B cell (primary cell): Measurements from ENCODE around the gene CASK. TPM values are rescaled to one million over a fixed set of nuclear protein-coding genes. Genes with fewer than 3 reads are reported as not detected.

ENCODE experiments used
- ATAC-seq: fragments of 200-7000 bp; cut with Tn5 transposase; one replicate; pipeline ENCODE4 v1.10.0; 2021; ENCODE audit warnings: low read depth, mild to moderate bottlenecking, moderate number of reproducible peaks, moderate library complexity
- CTCF ChIA-PET: fragments of 350-600 bp; sonication (Branson Sonifier 250); formaldehyde crosslinking; loops from one replicate; lab custom pipeline; 2021; ENCODE audit warnings: antibody characterized with exemption, inconsistent platforms; lab: Charles Lee
- POLR2A ChIA-PET: fragments of 350-600 bp; sonication (Branson Sonifier 250); formaldehyde crosslinking; loops from one replicate; lab custom pipeline; 2021; ENCODE audit warnings: antibody characterized with exemption; lab: Charles Lee
- DNase-seq: peaks from one replicate; pipeline ENCODE4 v3.0.0; 2013
- H2AFZ ChIP-seq: 2 replicates; pipeline ENCODE4 v1.6.1; 2012; ENCODE audit warnings: mild to moderate bottlenecking, low read depth, low read length; ENCODE audit not compliant: insufficient read depth, poor library complexity, severe bottlenecking
- H3K27ac ChIP-seq, 2 donors: 1 replicate in 1 of 2; 2 replicates in 1 of 2; pipeline ENCODE4 v1.5.1; 2012 to 2013; ENCODE audit warnings: low read length in 2 of 2, mild to moderate bottlenecking in 2 of 2, moderate library complexity in 1 of 2
- H3K27me3 ChIP-seq, 4 experiments: fragments of 200-600 bp in 1 of 4; sonication (generic) in 1 of 4; replicated peaks in 1 of 4; 1 replicate in 2 of 4; 2 replicates in 2 of 4; pipeline versions ENCODE4 v1.6.1 to v1.7.0; 2013 to 2016; ENCODE audit warnings: low read length in 3 of 4, mild to moderate bottlenecking in 2 of 4, mixed read lengths in 1 of 4, moderate library complexity in 1 of 4; ENCODE audit not compliant: insufficient read depth in 4 of 4, control insufficient read depth in 3 of 4; ENCODE audit errors: control extremely low read depth in 1 of 4
- H3K36me3 ChIP-seq, 2 experiments: replicated peaks in 1 of 2; 1 replicate in 1 of 2; 2 replicates in 1 of 2; pipeline versions ENCODE4 v1.6.1 to v1.7.1; 2013; ENCODE audit warnings: low read length in 1 of 2; ENCODE audit not compliant: insufficient read depth in 2 of 2, control insufficient read depth in 1 of 2; ENCODE audit errors: control extremely low read depth in 1 of 2, extremely low read depth in 1 of 2
- H3K4me1 ChIP-seq, 2 donors: fragments of 200-600 bp in 1 of 2; sonication (generic) in 1 of 2; 1 replicate in 1 of 2; 2 replicates in 1 of 2; pipeline versions ENCODE4 v1.5.1 to v1.6.1; 2013 to 2017; ENCODE audit warnings: low read length in 2 of 2; ENCODE audit not compliant: control insufficient read depth in 2 of 2, insufficient read depth in 2 of 2
- H3K4me2 ChIP-seq: replicated peaks from 2 replicates; pipeline ENCODE3; 2012; ENCODE audit warnings: mild to moderate bottlenecking, low read depth, low read length; ENCODE audit not compliant: poor library complexity, severe bottlenecking
- H3K4me3 ChIP-seq, 5 experiments: fragments of 200-600 bp in 1 of 5; sonication (generic) in 1 of 5; 1 replicate in 3 of 5; 2 replicates in 2 of 5; pipeline versions ENCODE4 v1.5.1 to v1.7.0; 2011 to 2016; ENCODE audit warnings: low read length in 4 of 5, mild to moderate bottlenecking in 4 of 5, low read depth in 2 of 5, control low read depth in 1 of 5, moderate library complexity in 1 of 5; ENCODE audit not compliant: insufficient read depth in 1 of 5; ENCODE audit errors: control extremely low read depth in 1 of 5, extremely low read depth in 1 of 5
- H3K79me2 ChIP-seq: fragments of 200-600 bp; sonication (generic); one replicate; pipeline ENCODE4 v1.6.0; 2016; ENCODE audit warnings: low read length; ENCODE audit not compliant: control insufficient read depth, insufficient read depth
- H3K9ac ChIP-seq: fragments of 200-600 bp; sonication (generic); 2 replicates; pipeline ENCODE4 v1.6.1; 2017; ENCODE audit warnings: mild to moderate bottlenecking, low read length, moderate library complexity
- H3K9me3 ChIP-seq, 3 donors: one replicate each; pipeline versions ENCODE4 v1.6.1 to v1.7.1; 2013; ENCODE audit warnings: low read length in 2 of 3; ENCODE audit not compliant: control insufficient read depth in 2 of 3, insufficient read depth in 1 of 3; ENCODE audit errors: control extremely low read depth in 1 of 3
- H4K20me1 ChIP-seq: 2 replicates; pipeline ENCODE4 v1.6.0; 2012; ENCODE audit warnings: mild to moderate bottlenecking, low read length; ENCODE audit not compliant: insufficient read depth, control insufficient read depth, poor library complexity, severe bottlenecking
- H3K27ac Mint-ChIP-seq: one replicate; pipeline ENCODE4 v1.8.0; 2021; ENCODE audit warnings: mixed read lengths
- H3K27me3 Mint-ChIP-seq: one replicate; pipeline ENCODE4 v1.8.0; 2021; ENCODE audit warnings: mixed read lengths
- H3K4me1 Mint-ChIP-seq: one replicate; pipeline ENCODE4 v1.8.0; 2021; ENCODE audit warnings: mixed read lengths
- H3K4me3 Mint-ChIP-seq: one replicate; pipeline ENCODE4 v1.8.0; 2021; ENCODE audit warnings: mixed read lengths
- H3K9me3 Mint-ChIP-seq: one replicate; pipeline ENCODE4 v1.8.0; 2022; ENCODE audit warnings: mixed read lengths; ENCODE audit not compliant: insufficient read depth
- CTCF ChIP-seq: fragments of 200-600 bp; IDR thresholded peaks from one replicate; pipeline ENCODE4 v1.8.0; 2022; ENCODE audit warnings: antibody characterized with exemption, mild to moderate bottlenecking
- EZH2 ChIP-seq: IDR thresholded peaks from 2 replicates; pipeline ENCODE4 v1.6.1; 2012; ENCODE audit warnings: borderline replicate concordance, low read depth, mild to moderate bottlenecking, moderate library complexity, low read length; ENCODE audit not compliant: insufficient read depth, poor library complexity, severe bottlenecking
- WGBS: methylation state at CpG from one replicate; pipeline ENCODE4 v1.1.5; 2013; ENCODE audit warnings: missing lambda C conversion rate; ENCODE audit not compliant: insufficient coverage; 5-methylcytosine and 5-hydroxymethylcytosine counted together
- intact Hi-C: fragments of 100-400 bp; cut with micrococcal nuclease; formaldehyde crosslinking; loops from one replicate; pipeline ENCODE4 v1.10.0; 2022
- polyA plus RNA-seq: library from polyadenylated mRNA; depleted of rRNA; stranded (reverse); fragments of >200 nt; gene quantifications from 2 replicates; pipeline ENCODE4 v1.2.3, GENCODE V29; 2012
- total RNA-seq, 2 donors: library from RNA; stranded (reverse); fragments of 120-200 nt in 1 of 2; gene quantifications; 1 replicate in 1 of 2; 2 replicates in 1 of 2; pipeline versions ENCODE4 v1.2.3 to v1.2.4, GENCODE V29; 2013 to 2022

The CASK gene
- total and polyA plus RNA-seq, 2 donors (not counting 1 experiment from before 2014, with no cell fraction given): 14.2 to 50.4 TPM

GRCh38 chrX:41887691-41888090 lies 35.7 kb downstream of the CASK start:
- Mint-ChIP-seq H3K27me3 (no peaks in the 10 kb centered on the region), H3K27ac (no peak overlapping the region), H3K9me3 (no peaks in the 10 kb centered on the region), H3K4me1 (peaks cover 20% of the 10 kb centered on the region), H3K4me3 (no peak overlapping the region)
- Histone ChIP-seq H3K27ac (no peak overlapping the region), H3K79me2 (peaks cover 6% of the 10 kb centered on the region), H3K4me1 (no peaks in the 10 kb centered on the region), H3K9ac (no peak overlapping the region), H3K4me3 (no peak overlapping the region), H3K27me3 (no peaks in the 10 kb centered on the region), H2AFZ (no peak overlapping the region), H4K20me1 (no peaks in the 10 kb centered on the region), H3K4me2 (no peak overlapping the region), H3K9me3 (no peaks in the 10 kb centered on the region), H3K36me3 (no peaks in the 10 kb centered on the region)
- no peak for TF ChIP-seq CTCF
- no peak for TF ChIP-seq EZH2
- intact Hi-C loops: no loop called here
- ChIA-PET CTCF (no interaction called here), POLR2A (no interaction called here)
- no peak for ATAC-seq
- 67% methylated on average over 1 of the region's 1 CpG for WGBS
- no peak for DNase-seq

- Histone ChIP-seq H3K36me3 (no peaks in the 10 kb centered on the region), H3K9me3 (no peaks in the 10 kb centered on the region), H3K4me3 (no peak overlapping the region), H3K9ac (no peak overlapping the region), H3K79me2 (peaks cover 6% of the 10 kb centered on the region), H3K4me1 (peaks cover 0 to 3% of the 10 kb centered on the region in 2 donors), H3K4me2 (no peak overlapping the region), H3K27ac (no peak overlapping the region), H2AFZ (no peak overlapping the region), H4K20me1 (no peaks in the 10 kb centered on the region), H3K27me3 (no peaks in the 10 kb centered on the region)
- TF ChIP-seq EZH2 (no peak), CTCF (no peak)
- Mint-ChIP-seq H3K9me3 (no peaks in the 10 kb centered on the region), H3K4me1 (peaks cover 30% of the 10 kb centered on the region), H3K27ac (no peak overlapping the region), H3K27me3 (no peaks in the 10 kb centered on the region), H3K4me3 (no peak overlapping the region)
- ChIA-PET CTCF (no interaction called here), POLR2A (no interaction called here)
- WGBS: no CpG with 5 or more reads among the region's 1 CpG
- DNase-seq: no peak
- intact Hi-C loops: no loop called here
- no peak for ATAC-seq
Observed at GRCh38 chrX:41885724-41886123, 37.6 kb downstream of the CASK start.
